HL-60 (cell line): ENCODE measurements around the gene IFNGR2.

Experiments used
- DNase-seq, 2 experiments: peaks; one replicate each; pipeline ENCODE4 v3.0.0-alpha.2; 2010 to 2020; ENCODE audit warnings: low read depth in 1 of 2, low spot score in 1 of 2
- H3K27ac ChIP-seq: fragments of 250-450 bp; sonication (Bioruptor Pico); replicated peaks from 2 replicates; pipeline ENCODE4 v1.5.1; 2020; ENCODE audit warnings: mild to moderate bottlenecking, moderate library complexity
- H3K27me3 ChIP-seq: fragments of 250-450 bp; sonication (Bioruptor Pico); 2 replicates; pipeline ENCODE4 v1.5.1; 2021; ENCODE audit warnings: mild to moderate bottlenecking, moderate library complexity; ENCODE audit not compliant: insufficient read depth, poor library complexity, severe bottlenecking
- H3K4me3 ChIP-seq: replicated peaks from 2 replicates; pipeline ENCODE4 v1.5.1; 2011; ENCODE audit warnings: mild to moderate bottlenecking, control low read depth, low read length; ENCODE audit not compliant: insufficient read depth
- GABPA ChIP-seq: IDR thresholded peaks from 2 replicates; pipeline ENCODE4 v1.6.1; 2012; ENCODE audit warnings: low read depth
- POLR2AphosphoS5 ChIP-seq: IDR thresholded peaks from 2 replicates; pipeline ENCODE4 v1.6.1; 2012; ENCODE audit warnings: low read depth
- SPI1 ChIP-seq: IDR thresholded peaks from 2 replicates; pipeline ENCODE4 v1.6.1; 2012; ENCODE audit warnings: low read depth, mild to moderate bottlenecking, borderline replicate concordance
- TF ChIP-seq, protein P1 (sequence below): IDR thresholded peaks from 2 replicates; pipeline ENCODE4 v1.6.1; 2012; ENCODE audit warnings: low read depth; ENCODE audit not compliant: insufficient replicate concordance
- TF ChIP-seq, protein P2 (sequence below): IDR thresholded peaks from one replicate; pipeline ENCODE4 v1.5.1; 2011; ENCODE audit warnings: low read length, control low read depth, inconsistent platforms; ENCODE audit not compliant: insufficient read depth

Gene IFNGR2

DNA sequence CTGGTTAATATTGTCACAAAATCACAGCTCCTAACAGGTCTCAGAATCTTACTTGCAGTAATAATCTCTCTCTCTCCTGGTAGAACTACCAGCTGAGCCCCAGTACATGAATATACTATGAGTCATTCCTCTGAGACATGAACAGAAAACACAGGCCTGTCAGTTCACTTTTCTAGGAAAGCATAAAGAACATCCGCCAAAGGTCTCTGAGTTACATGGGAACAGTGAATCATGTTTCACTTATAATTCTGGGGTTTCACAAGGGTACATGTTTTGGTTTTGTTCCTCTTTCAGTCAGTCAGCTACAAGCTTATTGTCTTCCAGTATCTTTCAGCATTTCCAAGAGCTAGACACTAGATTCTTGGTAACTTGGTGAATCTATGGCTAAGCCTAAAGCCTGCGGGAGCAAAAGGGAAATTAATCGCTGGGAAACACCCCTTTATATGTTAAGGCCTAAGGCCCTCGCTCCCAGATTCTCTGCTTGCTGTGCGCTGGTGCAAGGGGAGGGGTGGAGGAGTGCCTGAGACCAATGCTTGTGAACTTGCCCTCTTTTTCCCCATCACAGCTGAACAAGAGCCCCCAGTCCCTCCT is 31.7 kb downstream of the IFNGR2 start:
- TF ChIP-seq POLR2AphosphoS5 (no peak), SPI1 (no peak), GABPA (no peak)
- TF ChIP-seq, protein P1, sequence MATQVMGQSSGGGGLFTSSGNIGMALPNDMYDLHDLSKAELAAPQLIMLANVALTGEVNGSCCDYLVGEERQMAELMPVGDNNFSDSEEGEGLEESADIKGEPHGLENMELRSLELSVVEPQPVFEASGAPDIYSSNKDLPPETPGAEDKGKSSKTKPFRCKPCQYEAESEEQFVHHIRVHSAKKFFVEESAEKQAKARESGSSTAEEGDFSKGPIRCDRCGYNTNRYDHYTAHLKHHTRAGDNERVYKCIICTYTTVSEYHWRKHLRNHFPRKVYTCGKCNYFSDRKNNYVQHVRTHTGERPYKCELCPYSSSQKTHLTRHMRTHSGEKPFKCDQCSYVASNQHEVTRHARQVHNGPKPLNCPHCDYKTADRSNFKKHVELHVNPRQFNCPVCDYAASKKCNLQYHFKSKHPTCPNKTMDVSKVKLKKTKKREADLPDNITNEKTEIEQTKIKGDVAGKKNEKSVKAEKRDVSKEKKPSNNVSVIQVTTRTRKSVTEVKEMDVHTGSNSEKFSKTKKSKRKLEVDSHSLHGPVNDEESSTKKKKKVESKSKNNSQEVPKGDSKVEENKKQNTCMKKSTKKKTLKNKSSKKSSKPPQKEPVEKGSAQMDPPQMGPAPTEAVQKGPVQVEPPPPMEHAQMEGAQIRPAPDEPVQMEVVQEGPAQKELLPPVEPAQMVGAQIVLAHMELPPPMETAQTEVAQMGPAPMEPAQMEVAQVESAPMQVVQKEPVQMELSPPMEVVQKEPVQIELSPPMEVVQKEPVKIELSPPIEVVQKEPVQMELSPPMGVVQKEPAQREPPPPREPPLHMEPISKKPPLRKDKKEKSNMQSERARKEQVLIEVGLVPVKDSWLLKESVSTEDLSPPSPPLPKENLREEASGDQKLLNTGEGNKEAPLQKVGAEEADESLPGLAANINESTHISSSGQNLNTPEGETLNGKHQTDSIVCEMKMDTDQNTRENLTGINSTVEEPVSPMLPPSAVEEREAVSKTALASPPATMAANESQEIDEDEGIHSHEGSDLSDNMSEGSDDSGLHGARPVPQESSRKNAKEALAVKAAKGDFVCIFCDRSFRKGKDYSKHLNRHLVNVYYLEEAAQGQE: no peak
- TF ChIP-seq, protein P2, sequence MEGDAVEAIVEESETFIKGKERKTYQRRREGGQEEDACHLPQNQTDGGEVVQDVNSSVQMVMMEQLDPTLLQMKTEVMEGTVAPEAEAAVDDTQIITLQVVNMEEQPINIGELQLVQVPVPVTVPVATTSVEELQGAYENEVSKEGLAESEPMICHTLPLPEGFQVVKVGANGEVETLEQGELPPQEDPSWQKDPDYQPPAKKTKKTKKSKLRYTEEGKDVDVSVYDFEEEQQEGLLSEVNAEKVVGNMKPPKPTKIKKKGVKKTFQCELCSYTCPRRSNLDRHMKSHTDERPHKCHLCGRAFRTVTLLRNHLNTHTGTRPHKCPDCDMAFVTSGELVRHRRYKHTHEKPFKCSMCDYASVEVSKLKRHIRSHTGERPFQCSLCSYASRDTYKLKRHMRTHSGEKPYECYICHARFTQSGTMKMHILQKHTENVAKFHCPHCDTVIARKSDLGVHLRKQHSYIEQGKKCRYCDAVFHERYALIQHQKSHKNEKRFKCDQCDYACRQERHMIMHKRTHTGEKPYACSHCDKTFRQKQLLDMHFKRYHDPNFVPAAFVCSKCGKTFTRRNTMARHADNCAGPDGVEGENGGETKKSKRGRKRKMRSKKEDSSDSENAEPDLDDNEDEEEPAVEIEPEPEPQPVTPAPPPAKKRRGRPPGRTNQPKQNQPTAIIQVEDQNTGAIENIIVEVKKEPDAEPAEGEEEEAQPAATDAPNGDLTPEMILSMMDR: no peak
- Histone ChIP-seq H3K27me3 (no peaks in the 10 kb centered on the region), H3K4me3 (no peak overlapping the region), H3K27ac (peak overlapping the region; percentile 2; the same call in 1 of the 2 replicates)
- DNase-seq: peak; percentile 40 to 51

DNA sequence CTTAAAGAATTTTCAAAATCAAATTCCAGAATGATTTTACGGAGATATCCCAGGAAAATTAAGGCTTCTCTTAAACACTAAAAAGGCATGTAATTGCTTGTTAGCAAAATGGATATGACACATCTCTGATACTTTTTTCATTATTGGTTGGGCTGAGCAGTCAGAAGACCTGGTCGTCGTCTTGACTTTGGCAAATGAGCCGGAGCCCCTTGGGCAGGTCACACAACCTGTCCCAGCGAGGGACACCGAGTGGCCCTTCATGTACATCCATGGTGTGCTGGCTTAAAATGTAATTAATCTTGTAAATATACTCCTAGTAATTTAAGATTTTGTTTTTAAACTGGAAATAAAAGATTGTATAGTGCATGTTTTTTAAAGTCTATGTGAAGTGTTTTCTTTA is 33.9 kb downstream of the IFNGR2 start:
- H3K27me3 ChIP-seq: no peaks in the 10 kb centered on the region
- no peak for DNase-seq
- H3K4me3 ChIP-seq: no peak overlapping the region
- no peak for TF ChIP-seq GABPA
- TF ChIP-seq POLR2AphosphoS5: no peak
- TF ChIP-seq, protein P1: no peak
- TF ChIP-seq, protein P2: no peak
- TF ChIP-seq SPI1: no peak
- no peak overlapping the region for H3K27ac ChIP-seq

DNA sequence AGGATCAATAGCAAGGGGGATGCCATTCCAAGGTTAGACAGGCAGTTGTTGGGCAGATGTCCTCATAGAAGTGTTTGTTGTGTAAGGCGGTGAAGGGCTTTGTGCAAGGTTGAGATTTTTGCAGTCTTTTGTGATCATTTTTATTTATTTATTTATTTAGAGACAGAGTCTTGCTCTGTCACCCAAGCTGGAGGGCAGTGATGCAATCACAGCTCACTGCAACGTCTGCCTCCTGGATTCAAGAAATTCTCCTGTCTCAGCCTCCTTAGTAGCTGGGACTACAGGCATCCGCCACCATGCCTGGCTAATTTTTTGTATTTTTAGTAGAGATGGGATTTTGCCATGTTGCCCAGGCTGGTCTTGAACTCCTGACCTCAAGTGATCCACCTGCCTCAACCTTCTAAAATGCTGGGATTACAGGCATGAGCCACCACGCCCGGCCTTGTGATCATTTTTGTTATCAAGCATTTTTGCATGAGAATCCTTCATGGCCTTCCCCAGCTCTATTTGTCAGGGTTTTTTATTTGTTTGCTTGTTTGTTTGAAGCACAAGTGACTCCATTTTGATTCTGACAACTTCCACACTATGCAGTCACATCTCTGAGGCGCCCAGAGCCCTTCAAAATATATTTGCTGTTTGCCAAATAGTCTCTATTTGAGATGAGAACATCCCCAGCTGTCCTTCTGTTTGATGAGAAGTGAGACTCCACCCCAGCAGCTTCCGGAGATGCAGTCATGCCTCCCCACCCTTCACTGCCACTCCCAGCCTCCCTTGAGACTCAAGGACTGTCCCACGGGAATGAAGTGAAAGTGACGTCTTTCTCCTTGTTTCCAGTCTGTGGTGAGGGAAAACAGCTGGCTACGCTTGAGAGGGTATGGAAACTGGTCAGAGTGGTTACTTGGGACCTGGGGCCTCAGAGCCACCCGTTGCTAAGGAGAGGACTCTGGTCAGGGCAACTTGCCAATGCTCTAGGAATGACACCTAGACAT is 38.6 kb downstream of the IFNGR2 start:
- no peaks in the 10 kb centered on the region for H3K27me3 ChIP-seq
- no peak overlapping the region for H3K4me3 ChIP-seq
- TF ChIP-seq, protein P2: no peak
- TF ChIP-seq POLR2AphosphoS5 (no peak), GABPA (no peak), SPI1 (no peak)
- TF ChIP-seq, protein P1: no peak
- no peak overlapping the region for H3K27ac ChIP-seq
- DNase-seq: no peak
